NK-92 (cell line): ENCODE data around the gene WWP2.

Experiments used
- DNase-seq: peaks from one replicate; lab custom pipeline; 2025; ENCODE audit not compliant: unreplicated experiment; lab: John Stamatoyannopoulos, UW

Gene WWP2

DNA sequence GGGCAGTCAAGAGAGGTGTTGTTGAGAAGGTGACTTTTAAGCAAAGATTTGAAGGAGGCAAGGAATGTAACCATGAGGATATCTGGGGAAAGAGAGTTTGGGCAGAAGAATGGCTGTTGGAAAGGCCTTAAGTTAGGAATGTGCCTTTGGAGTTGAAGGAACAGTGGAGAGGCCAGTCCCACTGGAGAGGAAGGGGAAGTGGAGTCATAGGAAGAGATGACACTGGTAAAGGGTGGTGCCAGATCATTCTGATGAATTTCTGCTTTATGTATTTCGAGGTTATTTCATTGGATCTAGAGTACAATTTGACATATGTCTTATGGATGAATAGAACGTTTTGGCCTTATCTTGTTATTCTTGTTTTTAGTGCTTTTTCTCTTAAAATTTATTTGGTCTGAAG, 93.5 kb downstream of the WWP2 start:
- no peak for DNase-seq

- DNase-seq = no peak
Measured at GRCh38 chr16:69858191-69859104, 96.3 kb downstream of the WWP2 start.

DNA sequence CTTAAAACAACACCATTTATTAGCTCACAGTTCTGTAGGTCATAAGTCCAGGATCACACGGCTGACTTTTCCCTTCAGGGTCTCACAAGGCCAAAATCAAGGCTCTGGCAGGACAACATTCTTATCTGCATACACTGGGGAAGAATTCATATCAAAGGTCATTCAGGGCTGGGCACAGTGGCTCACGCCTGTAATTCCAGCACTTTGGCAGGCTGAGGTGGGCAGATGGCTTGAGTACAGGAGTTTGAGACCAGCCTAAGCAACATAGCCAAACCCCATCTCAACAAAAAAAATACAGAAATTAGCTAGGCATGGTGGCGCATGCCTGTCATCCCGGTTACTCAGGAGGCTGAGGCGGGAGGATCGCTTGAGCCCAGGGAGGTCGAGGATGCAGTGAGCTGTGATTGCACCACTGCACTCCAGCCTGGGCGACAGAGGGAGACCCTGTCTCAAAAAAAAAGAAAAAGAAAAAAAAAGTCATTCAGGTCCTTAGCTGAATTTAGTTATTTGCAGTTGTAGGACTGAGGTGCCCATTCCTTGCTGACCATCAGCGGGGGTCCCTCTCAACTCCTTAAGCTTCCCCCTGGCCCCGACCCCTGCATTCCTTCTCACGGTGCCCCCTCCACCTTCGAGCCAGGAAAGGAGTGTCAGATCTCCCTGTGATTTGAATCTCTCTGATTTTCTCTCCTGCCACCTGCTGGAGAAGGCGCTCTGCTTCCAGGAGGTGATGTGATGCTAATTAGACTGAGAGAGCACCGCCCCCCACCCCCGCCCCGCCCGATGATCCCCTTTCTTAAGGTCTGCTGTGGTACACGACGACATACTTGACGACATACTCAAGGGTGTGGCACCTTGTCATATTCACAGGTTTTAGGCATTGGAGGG, 97.2 kb downstream of the WWP2 start:
- DNase-seq = no peak

DNA sequence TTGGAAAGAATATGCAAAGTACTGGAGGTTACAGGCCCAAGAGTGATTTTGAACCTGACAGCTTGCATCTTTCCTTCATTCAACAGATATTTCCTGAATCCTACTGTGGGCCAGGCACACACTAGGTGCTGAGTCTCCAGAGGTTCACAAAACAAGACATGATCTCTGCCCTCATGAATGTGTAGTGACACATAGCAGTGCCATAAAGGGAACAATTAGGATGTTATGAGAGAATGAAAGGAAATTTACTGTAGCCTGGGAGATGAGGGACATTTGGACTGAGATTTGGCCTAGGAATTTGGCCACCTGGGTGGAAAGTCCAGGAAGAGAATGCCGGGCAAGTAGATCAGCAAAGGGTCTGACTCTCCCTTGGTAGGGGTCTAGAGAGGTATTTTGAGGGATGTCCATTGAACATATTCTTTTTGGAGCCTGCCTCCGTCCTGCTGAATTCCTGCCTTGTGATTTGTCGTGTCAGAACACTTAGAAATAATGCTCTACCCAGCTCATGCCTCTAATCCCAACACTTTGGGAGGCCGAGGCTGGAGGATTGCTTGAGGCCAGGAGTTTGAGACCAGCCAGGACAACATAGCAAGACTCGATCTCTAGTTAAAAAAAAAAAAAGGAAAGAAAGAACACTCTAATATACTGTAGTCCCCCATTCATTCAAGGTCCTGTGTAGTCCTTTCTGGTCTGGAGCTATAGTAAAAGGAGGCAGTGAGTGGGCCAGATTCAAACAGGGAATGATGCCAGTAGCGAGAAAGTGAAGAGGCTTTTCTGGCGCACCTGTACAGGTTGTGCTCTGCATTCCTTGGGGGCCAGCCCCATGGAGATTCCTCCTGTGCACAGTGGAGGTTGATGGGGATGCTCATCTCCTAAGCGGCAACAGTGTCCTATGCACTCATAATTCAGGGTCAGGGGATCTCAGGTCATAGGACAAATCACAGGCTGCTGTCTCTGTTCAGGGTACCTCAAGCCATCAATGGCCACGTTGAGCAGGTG, 98.4 kb downstream of the WWP2 start:
- DNase-seq = no peak

DNA sequence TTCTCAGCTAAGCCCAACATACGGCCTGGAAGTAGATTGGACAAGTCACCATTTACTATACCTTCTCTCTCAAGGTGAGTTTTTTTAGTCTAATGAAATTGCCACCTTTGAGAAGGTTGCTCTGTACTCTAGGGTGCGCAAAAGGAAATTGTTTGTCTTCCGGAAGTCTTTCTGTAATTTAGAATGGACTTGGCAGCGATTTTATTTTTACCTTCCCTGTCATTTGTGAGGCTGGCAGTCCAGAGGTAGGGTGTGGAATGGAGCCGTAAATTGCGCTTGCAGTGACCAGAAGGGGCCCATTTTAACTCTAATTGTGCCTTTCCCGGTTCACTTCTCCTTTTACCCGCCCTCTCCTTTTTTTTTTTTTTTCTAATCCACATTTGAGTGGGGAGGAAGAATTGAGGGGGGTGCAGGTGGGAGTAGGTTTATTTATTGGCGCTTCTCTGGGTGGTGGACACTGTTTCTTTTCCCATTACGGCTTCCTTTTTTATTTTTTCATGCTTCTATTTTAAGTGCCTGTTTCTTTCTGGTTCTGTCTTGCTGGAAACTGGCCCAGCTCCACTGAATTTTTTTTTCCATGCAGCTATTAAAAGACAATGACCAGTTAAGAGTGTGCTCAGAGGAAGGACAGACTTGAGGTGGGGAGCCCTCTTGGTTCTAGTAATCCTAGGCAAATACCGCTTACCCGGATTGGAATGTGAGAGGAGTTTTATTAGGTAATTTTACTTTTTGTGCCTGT, 99.3 kb downstream of the WWP2 start:
- DNase-seq = no peak

DNA sequence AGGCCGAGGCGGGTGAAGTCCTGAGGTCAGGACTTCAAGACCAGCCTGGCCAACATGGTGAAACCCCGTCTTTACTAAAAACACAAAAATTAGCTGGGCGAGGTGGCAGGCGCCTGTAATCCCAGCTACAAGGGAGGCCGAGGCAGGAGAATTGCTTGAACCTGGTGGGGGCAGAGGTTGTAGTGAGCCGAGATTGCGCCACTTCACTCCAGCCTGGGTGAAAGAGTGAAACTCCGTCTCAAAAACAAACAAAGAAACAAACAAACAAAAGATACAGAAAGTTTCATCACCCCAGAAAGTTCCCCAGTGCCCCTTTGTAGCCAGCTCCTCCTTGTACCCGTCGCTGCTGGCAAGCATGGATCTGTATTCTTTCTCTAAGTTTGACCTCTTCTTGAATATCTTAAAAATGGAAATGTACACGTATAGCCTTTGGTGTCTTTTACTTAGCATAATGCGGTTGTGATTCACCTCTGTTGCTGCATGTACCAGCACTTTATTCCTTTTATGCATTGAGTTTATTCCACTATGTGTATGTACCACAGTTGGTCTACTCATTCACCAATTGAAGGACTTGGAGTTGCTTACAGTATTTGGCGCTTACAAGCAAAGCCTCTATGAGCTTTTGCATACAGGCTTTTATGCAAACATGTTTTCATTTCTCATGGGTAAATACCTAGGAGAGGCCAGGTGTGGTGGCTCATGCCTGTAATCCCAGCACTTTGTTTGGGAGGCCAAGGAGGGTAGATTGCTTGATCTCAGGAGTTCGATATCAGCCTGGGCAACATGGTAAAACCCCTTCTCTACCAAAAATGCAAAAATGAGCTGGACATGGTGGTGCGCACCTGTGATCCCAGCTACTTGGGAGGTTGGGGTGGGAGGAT, 101.5 kb downstream of the WWP2 start:
- DNase-seq = no peak

DNA sequence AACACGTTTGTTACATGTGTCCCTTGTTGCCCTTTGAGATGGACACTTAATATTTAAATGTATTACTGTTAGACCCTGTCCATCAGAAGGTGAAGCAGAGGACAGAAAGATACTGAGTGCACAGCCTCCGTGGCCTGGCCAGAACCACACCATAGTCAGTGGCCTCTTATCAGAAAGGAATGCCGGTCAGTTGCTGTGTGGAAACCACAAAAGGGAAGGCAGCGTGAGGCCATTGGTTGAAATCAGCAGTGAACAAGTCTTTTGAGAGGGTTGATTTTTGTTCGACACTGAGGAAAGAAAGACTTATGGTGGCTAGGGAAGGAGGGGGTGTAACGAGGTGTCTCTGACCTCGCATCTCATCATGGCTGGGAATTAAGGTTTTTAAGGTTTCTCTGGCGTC, 103.6 kb downstream of the WWP2 start:
- DNase-seq = no peak

GRCh38 chr16:69867784-69868560, 105.8 kb downstream of the WWP2 start:
- DNase-seq = no peak

GRCh38 chr16:69870761-69871160, 108.6 kb downstream of the WWP2 start:
- no peak for DNase-seq

DNA sequence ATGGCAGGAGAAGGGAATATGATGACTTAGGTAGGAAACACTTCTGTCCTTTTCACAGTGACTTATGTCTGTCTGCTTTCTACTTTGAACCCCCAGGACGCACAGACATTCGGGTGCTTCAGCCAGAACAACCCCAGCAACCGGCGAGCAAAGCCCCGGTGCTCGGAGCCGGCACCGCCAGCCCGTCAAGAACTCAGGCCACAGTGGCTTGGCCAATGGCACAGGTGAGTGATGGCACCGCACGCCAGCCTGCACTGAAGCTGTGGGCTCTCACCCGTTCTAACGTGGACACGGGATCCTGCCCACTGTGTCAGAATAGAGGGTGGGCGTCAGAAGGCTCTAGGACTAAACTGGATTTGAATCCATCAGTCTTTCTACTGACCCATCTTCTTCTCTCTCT, 109.6 kb downstream of the WWP2 start:
- DNase-seq = no peak

- no peak for DNase-seq
Measured at GRCh38 chr16:69872888-69873287, 110.8 kb downstream of the WWP2 start.

DNA sequence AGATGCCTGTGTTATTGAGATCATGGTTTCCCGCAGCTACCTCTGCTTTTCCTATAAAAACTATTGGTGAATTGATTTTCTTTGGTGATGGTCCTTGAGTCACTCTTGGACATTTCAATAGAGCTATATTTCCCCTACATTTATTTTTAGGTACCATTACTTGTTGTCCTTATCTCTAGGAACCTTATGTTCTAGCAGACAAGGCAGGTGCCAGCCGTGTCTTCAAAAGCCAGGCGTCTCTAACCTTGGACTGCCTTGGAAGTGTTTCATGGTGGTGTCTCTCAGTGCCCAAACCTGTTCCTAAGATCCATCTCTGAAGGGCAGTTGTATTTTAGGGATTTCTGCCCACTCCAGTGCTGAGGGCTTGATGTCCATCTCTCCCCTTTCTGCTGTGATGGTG, 111.7 kb downstream of the WWP2 start:
- no peak for DNase-seq

DNA sequence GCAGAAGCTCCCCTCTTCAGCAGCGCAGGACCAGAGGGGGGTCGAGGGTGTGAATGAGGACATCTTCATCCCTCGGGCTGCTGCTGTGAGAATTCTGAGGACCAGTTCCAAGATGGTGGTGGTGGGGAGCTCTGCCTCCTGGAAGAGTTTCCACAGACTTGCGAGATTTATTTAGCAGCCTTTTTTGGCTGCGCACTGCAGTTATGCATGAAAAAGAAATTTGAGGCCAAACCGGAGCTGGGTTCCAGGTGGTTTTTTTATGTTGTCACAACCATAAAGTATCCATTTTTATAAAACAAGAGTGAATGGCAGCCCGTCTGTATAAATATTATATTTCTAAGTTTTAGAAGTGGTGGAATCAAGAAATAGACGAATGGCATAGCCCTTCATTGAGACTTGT, 112.1 kb downstream of the WWP2 start:
- DNase-seq = no peak

DNA sequence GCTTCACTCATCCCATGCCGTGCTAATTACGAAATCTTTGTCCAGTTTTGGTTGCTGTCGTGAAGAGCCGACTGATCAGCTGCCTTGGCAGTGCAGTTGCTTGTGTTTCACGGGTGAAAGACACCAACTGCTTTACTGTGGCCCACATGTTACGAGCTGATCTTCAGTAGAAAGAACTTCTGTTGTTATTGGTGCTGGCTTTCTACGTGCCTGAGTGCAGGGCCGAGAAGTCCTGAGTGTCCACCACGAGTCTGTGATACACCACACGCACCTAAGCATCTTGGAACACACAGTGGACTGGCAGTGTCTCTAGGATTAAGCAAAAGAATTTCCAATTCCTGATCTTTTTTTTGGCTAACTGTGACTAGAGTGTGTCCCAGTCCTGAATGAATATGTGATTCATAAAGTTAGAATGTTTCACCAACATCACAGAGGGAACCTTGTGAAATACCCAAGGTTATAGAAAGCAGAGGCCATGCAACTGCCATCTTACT, 118.6 kb downstream of the WWP2 start:
- no peak for DNase-seq

GRCh38 chr16:69881141-69881540, 119.0 kb downstream of the WWP2 start:
- DNase-seq = no peak

DNA sequence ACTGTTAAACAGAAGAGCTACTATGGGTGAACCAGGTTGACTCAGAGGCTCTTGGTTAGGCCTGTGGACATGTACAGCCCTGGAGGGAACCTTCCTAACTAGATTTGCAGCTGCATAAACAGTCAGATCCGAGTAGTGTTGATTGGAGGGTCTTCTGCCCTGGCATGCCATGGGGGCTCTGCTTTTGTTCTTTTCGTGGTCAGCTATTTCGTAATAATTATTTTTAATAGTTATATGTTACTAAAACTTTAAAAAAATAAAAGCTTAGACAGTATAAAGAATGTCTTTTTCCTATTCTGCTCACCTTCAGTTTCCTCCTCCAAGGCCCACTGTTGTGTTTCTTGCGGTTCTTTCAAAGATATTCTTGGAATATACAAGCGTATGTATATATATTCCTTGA, 121.6 kb downstream of the WWP2 start:
- DNase-seq = no peak

GRCh38 chr16:69885722-69886121, 123.6 kb downstream of the WWP2 start:
- no peak for DNase-seq

DNA sequence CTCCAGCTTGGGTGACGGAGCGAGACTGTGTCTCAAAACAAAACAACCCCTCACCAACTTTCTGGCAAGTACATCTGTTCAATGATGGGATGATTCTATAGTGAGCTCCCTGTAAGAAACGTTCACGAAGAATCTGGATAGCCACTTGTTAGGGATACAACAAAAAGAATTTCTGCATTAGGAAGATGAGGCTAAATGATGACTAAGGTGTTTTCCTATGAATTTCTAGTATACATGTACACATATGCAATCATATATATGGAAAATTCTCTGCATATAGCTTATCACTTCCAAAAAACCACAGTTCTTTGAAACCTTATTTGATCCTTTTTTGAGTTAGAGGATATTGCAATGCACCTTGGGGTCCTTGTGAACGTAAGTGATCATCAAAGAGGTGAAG, 124.6 kb downstream of the WWP2 start:
- DNase-seq = no peak
